Stimulated activated CD4-positive, alpha-beta T cell treated with anti-CD3 and anti-CD28 coated beads, TNF-alpha, amount 100 ng/mL, for 4 hours (primary cell): Measurements from ENCODE around the gene PRR14.

Experiments
- DNase-seq, 3 experiments: peaks; one replicate each; pipeline ENCODE4 v3.0.0-alpha.2; 2020; ENCODE audit warnings: low read depth in 3 of 3

The PRR14 gene

DNA sequence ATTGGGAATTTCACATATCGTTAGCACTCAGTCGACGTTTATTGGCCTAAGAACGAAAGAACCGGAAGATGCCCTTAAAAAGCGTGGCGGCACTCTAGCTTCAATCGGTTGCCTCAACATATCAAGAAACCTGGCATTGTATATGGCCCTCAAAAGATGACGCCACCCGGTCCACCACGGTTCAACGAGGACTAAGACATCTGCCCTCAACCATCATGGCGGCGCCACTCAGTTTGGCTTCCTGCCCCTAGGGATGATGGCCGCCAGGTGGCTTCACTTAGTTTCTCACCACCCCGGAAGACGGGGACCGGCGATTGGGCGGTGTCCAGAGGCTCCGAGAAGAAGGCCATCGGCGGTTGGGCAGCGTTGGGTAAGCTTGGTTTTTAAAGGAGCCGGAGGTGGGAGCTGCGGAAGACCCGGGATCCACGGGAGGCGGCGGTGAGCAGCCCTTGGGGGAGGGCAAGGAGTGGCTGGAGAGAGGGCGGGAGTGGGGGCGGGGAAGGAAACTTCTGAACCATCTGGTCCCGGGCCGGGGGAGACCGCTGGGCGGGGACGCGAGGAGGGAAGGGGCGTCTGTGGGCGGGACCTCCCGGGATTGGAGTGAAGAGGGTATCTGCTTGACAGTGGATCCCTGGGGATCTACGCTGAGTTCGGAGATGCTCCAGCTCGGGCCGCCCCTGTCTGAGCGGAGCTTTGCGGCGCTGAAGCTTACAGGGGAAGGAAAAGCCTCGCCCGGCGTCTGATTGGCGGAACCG is at the start of gene PRR14:
PRR14 (plus strand) TSS at position 592 of the 755 bp plus-strand sequence. CDS start 686 bp downstream, outside the sequence.
- peak; percentile 92 to 98 (median 96) for DNase-seq

DNA sequence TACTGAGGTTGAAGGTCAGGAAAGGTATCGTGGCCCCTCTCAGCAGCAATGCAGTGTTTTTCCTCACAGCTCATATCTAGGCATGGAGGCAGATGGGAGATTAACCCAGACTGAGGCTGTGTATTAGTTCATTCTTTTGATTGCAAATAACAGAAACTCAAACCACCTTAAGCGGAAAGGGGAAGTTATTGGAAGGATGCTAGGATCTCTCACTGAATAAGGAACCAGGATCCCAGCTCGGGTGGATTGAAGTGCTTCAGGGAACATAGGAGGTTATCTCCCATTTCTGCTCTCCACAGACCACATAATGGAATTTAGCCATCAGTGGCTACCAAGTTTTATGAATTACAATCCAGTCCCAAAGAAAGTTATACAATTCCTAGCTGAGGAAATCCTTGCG is 48.8 kb upstream of the PRR14 start:
- no peak for DNase-seq

DNA sequence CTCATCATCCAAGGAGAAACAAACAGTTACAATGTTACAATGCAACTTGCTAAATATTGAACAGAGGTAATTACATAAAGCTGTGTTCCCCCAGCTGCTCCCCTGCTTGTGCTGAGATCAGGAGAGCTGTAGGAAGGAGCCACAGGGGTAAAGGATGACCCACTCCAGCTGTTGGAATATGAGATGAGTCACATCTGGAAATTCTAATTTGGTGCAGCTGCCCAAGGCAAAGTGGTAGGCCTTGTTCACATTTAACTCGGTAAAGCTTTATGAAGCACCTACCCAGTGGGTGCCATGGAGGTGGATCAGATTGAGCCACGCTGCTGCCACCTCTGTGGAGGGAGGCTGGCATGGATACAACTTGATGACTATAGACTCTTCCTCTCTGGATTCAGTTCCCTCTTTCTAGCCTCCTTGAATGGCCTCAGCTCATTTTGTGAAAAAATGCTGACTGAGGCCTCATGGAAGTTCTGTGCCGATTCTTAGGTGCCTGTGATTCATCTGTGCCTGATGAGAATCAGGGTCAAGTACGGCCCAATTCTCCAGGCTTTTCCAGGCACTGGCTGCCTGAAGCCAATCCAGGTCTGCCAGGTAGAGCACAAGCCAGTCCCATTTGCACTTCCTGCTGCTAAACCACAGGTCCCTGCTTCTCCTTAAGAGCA is 48.0 kb upstream of the PRR14 start:
- no peak for DNase-seq

DNA sequence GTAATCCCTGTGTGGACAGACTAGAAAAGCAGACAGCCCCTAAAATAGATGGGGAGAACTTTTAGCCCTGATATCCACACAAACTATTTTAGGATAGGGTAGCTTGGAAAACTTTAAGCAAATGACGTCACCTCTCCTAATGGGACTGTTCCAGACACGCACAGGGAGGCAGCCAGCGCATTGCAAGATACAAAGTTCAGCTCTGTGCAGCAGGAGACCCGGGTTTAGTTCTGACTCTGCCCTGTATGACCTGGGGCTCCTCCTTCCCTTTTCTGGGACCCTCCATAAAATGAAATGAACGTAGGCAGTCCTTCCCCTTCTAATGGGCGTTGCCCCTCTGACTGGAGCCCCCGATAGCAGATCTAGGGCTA is 46.8 kb upstream of the PRR14 start:
- DNase-seq: no peak

DNA sequence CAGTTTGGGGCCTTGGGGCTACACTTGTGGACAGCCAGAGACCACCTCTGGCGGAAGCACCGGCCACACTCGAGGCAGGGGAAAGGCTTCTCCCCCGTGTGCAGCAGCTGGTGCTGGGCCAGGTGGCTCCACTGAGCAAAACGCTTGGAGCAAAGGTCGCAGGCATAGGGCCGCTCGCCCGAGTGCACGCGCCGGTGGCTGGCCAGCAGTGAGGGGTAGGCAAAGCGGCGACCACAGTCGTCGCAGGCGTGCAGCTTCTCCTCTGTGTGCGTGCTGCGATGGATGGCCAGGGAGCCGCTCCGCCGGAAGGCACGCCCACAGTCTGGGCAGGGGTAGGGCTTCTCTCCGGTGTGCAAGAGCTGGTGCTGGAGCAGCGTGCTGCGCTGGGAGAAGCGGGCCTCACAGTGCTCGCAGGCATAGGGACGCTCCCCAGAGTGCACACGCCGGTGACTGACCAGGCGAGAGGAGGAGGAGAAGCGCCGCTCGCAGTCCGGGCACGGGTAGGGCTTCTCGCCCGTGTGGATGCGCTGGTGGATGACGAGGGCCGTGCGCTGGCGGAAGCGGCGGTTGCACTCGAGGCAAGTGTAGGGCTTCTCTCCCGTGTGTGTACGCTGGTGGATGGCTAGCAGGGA is 46.3 kb upstream of the PRR14 start:
- DNase-seq: no peak

DNA sequence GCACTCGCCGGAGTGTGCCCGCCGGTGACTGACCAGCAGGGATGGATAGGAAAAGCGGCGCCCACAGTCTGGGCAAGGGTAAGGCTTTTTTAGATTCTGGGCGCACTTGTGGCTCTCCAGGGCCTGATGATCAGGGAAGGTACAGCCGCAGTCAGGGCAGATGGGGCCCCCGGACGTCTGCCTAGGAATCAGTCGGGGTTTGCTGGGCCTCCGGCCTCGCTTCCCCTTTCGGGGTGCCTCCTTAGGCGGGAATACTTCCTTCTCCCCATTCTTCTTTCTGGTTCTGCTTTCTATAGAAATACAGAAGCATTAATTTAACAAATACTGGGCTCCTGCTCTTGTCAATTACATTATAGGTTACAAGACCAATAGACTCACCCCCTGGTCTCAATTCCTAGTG is 45.6 kb upstream of the PRR14 start:
- DNase-seq: no peak

DNA sequence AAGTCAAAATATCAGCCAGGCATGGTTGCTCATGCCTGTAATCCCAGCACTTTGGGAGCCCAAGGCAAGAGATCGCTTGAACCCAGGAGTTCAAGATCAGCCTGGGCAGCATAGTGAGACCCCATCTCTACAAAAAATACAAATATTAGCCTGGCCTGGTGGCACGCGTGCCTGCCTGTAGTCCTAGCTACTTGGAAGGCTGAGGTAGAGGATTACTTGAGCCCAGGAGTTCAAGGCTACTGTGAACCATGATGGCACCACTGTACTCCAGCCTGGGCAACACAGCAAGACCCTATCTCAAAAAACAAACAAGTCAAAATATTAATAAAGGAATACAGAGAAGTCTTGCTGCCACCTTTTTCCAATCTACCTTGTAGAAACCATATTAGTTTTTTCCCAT is 44.8 kb upstream of the PRR14 start:
- DNase-seq: no peak

DNA sequence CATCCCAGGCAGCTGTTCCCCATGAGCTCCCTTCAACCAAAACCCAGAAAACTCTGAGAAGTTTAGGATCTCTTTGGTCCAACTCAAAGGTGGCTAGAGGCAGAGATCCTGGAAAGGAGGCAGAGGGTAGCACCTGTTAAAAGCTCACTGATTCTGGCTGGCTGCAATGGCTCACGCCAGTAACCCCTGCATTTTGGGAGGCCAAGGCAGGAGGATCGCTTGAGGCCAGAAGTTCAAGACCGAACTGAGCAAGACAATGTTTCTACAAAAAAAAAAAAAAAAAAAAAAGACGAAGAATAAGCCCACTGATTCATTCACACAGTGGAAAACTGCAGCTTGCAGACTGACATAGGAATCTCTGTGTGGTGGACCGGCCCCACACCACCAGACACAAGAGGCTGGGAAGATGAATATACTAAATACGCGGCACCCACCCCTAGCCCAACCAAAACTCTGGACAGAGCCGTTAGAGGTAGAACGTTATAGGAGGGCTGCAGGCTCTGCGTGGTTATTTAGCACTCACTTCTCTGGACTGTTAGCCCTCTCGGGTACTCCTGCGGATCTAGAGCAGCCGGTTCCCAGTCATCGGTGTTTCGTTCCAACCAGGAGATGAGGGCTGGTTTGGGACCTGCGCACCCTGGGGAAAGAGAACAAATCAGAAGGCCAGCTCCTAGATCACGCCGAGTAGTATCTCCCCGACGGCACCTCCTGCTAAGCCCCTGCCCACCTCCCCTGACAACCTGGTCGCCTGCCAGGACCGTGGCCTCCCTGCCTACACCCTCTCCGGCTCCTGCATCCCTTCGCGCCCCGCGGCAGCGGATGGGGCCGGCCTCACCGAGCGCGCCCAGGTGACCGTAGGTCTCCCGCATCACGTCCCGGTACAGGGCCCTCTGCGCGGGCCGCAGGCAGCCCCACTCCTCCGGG is 41.5 kb upstream of the PRR14 start:
- DNase-seq: peak in 1 of 3 experiments; percentile 21

DNA sequence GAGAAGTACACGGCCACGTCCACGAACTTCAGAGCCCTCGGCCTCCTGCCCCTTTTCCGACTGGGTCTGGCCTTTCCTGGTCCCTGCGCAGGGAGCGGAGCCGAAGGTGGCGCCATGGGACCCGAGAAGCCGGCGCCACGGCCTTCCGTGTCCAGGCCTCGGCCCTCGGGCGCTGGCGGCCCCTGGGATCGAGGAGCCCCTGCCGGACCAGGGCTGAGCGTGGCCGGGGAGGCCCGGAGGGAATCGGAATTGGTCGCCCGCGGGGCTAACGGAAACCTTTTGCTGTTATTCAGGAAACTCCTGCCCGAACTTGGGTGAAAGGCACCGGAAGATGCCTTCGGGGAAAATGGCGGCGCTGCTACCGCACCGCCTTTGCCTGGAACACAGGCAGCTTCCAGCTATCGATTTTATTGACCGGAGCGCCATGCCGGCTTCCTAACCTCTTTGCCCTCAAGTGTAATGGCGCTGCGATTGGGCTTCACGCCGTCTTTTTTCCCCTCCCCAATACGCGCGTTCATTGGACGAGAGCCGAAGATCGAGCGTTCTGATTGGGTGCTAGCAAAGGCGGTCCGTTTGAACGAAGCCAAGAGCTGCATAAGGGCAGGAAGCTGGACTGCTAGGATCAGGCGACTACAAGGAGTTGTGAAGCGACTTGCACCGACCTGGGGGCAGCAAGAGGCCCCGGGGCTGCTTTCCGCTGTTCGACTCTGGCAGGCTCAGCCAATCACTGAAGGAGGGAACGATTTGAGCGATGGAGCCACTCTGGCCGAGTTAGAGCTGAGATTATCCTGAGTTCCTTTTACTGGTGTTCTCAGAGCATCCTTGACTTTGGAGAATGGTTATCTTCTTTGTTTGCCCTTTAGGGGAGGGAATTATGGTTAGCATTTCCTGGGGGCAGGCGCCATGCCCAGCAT is 40.6 kb upstream of the PRR14 start, which contains the start of gene ZNF689:
ZNF689 (minus strand) TSS at position 464 of the 914 bp plus-strand sequence; CDS start at position 116, 348 bp downstream.
- peak; percentile 84 to 91 (median 90) for DNase-seq

DNA sequence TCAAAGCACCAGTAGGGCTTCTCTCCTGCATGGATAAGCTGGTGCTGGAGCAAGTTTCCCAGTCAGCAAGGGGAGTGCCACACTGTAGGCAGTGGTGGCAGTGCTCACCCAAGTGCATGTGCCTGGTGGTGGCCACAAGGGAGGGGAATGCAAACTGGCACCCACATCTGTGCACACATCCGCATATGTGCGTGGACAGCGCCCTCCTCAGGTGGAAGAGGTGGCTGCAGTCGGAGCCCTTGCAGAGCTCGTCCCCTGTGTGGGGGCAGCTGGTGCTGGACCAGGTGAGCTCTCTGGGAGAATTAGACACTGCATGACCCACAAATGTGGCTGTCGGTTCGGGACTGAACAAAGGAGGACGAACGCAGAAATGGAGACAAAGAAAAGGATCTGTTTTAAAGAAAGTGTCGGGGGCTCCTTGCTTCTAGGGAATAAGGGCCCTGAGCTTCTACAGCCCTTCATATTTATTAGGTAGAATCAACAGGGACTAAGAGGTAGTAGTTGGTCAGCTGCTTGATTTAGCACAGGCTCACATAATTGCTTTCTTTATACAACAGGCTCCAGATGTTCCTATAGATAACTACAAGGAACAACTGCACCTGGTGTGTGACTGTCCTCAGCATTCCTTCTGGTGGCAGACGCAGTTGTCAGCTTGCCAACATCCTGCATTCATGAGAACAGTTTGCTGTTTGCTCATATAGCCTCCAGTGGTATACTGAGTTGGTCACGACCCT is 35.2 kb upstream of the PRR14 start:
- peak; percentile 30 to 33 (median 31) for DNase-seq

DNA sequence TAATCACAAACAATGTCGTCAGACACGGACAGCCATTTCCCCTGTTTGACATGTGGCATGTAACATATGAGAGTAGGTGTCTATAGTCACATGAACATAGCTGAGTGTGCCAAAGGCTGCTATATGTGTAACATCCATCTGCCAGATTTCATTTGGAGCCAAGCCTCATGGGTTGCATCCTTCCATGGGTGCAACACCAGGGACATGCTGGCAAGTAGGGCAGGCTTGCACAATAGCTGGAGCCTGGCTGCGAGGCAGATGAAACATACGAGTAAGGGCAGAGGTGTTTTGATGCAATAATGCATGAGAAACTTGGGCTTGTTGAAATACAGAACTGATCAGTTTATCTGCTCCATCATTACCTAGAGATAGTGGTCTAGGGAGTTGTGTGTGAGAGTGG is 31.6 kb upstream of the PRR14 start:
- DNase-seq: no peak

DNA sequence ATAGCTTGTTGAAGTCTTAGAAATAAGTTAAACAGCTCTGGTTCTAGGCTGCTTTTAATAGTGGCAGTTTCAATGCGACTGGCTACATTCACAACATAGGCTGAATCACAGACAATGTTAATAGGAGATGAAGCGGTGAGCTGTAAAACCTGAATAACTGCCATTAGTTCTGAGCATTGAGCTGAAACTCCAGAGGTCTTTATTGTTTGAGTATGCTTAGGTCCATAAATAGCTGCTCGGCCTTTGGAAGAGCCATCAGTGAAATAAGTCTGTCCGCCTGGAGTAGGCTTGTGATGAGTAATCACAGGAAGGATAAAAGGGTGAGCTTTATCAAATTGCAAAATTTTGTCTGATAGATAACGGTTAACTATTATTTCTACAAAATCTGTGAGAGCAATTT is 31.1 kb upstream of the PRR14 start:
- DNase-seq: no peak

DNA sequence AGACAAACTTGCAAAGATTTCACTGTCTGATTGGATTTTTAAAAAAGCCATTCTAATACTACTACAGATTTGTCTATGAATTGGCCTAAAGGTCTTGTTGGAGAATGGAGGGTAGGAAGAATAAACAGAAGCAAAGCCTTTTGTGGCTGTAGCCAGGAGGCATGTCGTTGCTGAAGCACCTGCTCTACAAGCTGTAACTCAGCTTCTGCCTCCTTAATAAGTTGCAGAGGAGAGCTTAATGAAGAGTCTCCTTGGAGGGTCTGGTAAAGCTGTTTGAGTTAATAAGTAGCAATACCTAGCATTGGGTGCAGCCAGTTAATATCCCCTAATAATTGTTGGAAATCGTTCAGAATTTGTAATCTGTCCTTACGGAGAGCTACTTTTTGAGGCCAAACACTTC is 30.6 kb upstream of the PRR14 start:
- DNase-seq: no peak

DNA sequence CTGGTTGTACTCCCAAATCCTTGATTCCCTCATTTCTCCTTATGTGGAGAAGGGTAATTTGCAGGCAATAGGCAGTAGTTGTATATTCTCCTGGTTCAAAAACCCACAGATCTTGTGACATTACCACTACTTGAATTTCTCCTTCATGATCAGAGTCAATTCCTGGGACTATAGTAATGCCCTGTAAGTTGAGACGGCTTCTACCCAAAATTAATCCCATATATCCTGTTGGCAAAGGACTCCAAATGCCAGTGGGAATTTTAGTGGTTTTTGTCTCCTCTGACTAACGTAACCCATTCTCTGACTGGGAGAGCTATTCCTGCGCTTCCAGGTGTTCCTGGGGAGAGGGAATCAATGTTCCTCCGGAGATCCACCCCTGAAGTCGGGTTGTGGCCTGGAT is 29.0 kb upstream of the PRR14 start:
- DNase-seq: no peak

DNA sequence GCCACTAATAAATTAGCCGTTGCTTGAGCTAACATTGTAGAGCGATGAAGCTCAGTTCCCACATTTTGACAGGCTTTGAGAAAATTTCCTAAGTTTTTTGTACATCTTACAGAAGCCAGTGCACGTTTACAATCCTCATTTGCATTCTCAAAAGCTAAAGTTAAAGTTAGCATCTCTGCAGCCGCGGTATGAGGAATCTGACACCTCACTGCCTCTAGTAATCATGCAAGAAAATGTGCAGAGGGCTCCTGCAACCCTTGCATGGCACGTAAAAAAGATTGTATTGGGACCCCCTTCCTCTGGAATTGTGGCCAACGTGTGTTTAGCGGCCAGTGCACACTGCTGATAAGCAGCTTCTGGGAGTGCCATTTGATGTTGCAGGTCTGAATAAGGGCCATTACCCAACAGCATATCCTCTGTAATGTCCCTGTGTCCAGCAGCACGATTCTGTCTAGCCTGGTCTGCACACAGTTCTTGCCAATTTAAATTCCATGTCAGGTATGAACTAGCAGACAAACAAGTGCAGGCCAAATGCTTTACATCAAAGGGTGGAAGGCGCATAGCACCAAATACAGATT is 28.2 kb upstream of the PRR14 start:
- DNase-seq: no peak

DNA sequence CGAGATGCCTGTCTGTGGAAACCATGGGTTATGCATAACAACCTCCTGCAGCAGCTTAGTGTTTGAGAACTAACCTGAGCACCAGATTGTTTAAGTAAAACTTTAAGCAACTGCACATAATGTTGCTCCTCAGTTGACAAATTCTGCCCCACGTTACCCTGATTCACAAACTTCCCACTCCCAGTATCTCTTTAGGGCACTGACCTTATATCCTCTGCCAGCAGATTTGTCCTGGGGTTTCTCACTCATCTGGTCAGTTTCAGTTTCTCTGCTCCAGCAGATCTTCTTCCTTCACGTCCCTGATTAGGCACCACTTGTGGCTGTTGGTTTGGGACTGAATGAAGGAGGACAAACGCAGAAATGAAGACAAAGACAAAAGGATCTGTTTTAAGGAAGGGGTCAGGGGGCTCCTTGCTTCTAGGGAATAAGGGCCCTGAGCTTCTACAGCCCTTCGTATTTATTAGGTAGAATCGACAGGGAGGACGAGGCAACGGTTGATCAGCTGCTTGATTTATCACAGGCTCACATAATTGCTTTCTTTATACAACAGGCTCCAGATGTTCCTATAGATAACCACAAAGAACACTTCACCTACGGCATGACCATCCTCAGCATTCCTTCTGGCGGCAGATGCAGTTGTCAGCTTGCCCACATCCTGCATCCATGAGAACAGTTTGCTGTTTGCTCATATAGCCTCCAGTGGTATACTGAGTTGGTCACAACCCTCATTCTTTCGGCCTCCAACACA is 27.1 kb upstream of the PRR14 start:
- no peak for DNase-seq

DNA sequence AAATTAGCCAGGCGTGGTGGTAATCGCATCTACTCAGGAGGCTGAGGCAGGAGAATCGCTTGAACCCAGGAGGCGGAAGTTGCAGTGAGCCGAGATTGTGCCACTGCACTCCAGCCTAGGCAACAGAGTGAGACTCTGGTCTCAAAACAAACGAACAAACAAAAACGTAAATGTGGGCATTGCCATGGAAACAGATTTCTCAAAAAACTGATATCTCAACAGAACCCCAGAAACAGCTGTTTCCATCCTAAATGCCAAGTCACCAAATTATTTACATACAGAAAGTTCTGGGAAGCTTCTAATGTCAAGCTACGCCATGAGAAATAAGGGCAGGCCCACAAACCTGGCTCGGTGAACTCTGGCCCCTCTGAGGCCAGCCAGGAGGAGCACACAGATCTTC is 24.5 kb upstream of the PRR14 start:
- DNase-seq: no peak

DNA sequence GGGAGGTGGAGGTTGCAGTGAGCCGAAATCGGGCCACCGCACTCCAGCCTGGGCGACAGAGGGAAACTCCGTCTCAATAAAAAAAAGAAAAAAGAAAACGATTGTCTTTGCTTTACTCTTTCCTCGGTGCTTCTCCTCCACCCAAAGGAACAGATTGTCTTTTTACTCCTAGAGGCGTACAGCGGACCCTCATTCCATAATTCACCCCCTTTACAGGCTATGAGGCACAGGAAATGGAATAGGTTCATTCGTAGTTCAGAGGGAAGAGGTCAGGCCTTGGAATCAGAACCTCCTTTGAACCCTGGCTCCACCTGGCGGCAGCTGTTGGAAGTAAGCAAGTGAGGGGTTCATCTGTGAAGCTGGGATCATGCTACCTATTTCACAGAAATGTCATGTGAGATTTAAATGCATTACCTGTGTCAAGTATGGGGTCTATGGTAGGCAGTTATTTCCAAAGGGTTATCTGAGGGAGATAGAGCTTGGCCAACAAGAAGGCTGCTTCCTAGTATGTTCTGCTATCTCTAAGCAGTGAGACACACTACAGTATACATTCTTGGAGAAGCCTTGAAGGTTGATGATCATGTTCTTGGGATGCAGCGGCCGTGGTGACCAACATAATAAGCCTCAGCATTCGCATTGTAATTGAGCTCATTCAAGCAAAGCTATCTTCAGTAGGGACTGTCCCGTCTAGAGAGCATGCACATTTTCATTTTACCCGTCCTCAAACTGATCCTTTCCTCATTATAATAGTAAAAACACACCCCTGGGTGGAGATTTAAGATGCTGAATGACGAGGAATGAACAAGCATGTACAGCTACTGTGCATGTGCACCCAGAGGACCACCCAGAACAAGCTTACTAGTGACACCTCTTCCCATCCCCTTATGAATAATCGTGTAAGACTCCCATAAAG is 21.9 kb upstream of the PRR14 start:
- peak; percentile 78 to 88 (median 81) for DNase-seq
